IPS DF 6.9 (cell line): ENCODE data around the gene GTF2IRD1.
"Not testable (repeated sequence)": the region's sequence is repeated elsewhere in the genome, so short reads cannot be mapped to it uniquely, and the experiment has no call there.

Experiments used
- DNase-seq: peaks from one replicate; pipeline ENCODE4 v3.0.0-alpha.2; 2013; ENCODE audit warnings: low read depth, low spot score
- H3K27ac ChIP-seq: one replicate; pipeline ENCODE4 v1.5.1; 2013; ENCODE audit warnings: low read length, control low read depth
- H3K27me3 ChIP-seq: 2 replicates; pipeline ENCODE4 v1.6.1; 2013; ENCODE audit warnings: mild to moderate bottlenecking, low read length; ENCODE audit not compliant: control insufficient read depth, insufficient read depth
- H3K36me3 ChIP-seq: 2 replicates; pipeline ENCODE4 v1.6.1; 2013; ENCODE audit warnings: low read length; ENCODE audit not compliant: control insufficient read depth, insufficient read depth
- H3K4me1 ChIP-seq: 2 replicates; pipeline ENCODE4 v1.6.1; 2013; ENCODE audit warnings: low read length; ENCODE audit not compliant: control insufficient read depth, insufficient read depth
- H3K4me3 ChIP-seq: 2 replicates; pipeline ENCODE4 v1.5.1; 2013; ENCODE audit warnings: mild to moderate bottlenecking, low read length
- H3K9me3 ChIP-seq: 2 replicates; pipeline ENCODE4 v1.6.1; 2013; ENCODE audit warnings: low read length, inconsistent platforms; ENCODE audit not compliant: control insufficient read depth, insufficient read depth
- WGBS: extraction: QIAGEN DNeasy Blood & Tissue Kit; methylation state at CpG from one replicate; pipeline ENCODE4 v1.1.7; 2013; ENCODE audit warnings: mixed read lengths, missing lambda C conversion rate; ENCODE audit not compliant: insufficient read length, insufficient coverage; 5-methylcytosine and 5-hydroxymethylcytosine counted together

The GTF2IRD1 gene

GRCh38 chr7:74554178-74554577, 100.5 kb downstream of the GTF2IRD1 start:
- WGBS: no CpG with 5 or more reads among the region's 7 CpGs
- Histone ChIP-seq H3K27ac (no peak overlapping the region), H3K36me3 (peaks cover 14% of the 10 kb centered on the region)

GRCh38 chr7:74560086-74560719, 106.5 kb downstream of the GTF2IRD1 start:
- DNase-seq: no peak
- H3K27me3 ChIP-seq: no peaks in the 10 kb centered on the region
- H3K4me1 ChIP-seq: no peaks in the 10 kb centered on the region
- no peak overlapping the region for H3K27ac ChIP-seq
- WGBS: no CpG with 5 or more reads among the region's 5 CpGs
- no peaks in the 10 kb centered on the region for H3K9me3 ChIP-seq
- H3K36me3 ChIP-seq: peaks cover 17% of the 10 kb centered on the region
- no peak overlapping the region for H3K4me3 ChIP-seq

More at GRCh38 chr7:74554178-74554577, 100.5 kb downstream of the GTF2IRD1 start:
- H3K27me3 ChIP-seq: no peaks in the 10 kb centered on the region
- DNase-seq: no peak
- no peaks in the 10 kb centered on the region for H3K4me1 ChIP-seq
- no peaks in the 10 kb centered on the region for H3K9me3 ChIP-seq
- no peak overlapping the region for H3K4me3 ChIP-seq

- no peaks in the 10 kb centered on the region for H3K4me1 ChIP-seq
- no peaks in the 10 kb centered on the region for H3K27me3 ChIP-seq
- WGBS: no CpG with 5 or more reads among the region's 12 CpGs
- H3K9me3 ChIP-seq: no peaks in the 10 kb centered on the region
- H3K4me3 ChIP-seq: no peak overlapping the region
- no peak for DNase-seq
- H3K27ac ChIP-seq: no peak overlapping the region
- H3K36me3 ChIP-seq: peaks cover 17% of the 10 kb centered on the region
These were observed 108.3 kb downstream of the GTF2IRD1 start for GRCh38 chr7:74561898-74562613.

- not testable (repeated sequence) for H3K4me3 ChIP-seq, DNase-seq, H3K4me1 ChIP-seq, H3K36me3 ChIP-seq, H3K9me3 ChIP-seq, H3K27me3 ChIP-seq, H3K27ac ChIP-seq
- no CpG with 5 or more reads among the region's 6 CpGs for WGBS
These were observed 109.9 kb downstream of the GTF2IRD1 start for GRCh38 chr7:74563639-74564038.

- no peak overlapping the region for H3K27ac ChIP-seq
- DNase-seq: no peak
These were observed 113.6 kb downstream of the GTF2IRD1 start for GRCh38 chr7:74567318-74567668.

GRCh38 chr7:74568658-74569057, 115.0 kb downstream of the GTF2IRD1 start:
- Histone ChIP-seq H3K9me3 (no peaks in the 10 kb centered on the region), H3K4me3 (no peak overlapping the region), H3K4me1 (no peaks in the 10 kb centered on the region), H3K27me3 (no peaks in the 10 kb centered on the region), H3K27ac (no peak overlapping the region), H3K36me3 (no peaks in the 10 kb centered on the region; the same call in 1 of the 2 replicates)
- DNase-seq: no peak
- no CpG with 5 or more reads among the region's 5 CpGs for WGBS

More at GRCh38 chr7:74567318-74567668, 113.6 kb downstream of the GTF2IRD1 start:
- Histone ChIP-seq H3K27me3 (no peaks in the 10 kb centered on the region), H3K9me3 (no peaks in the 10 kb centered on the region), H3K4me1 (no peaks in the 10 kb centered on the region), H3K4me3 (no peak overlapping the region), H3K36me3 (no peaks in the 10 kb centered on the region; the same call in 1 of the 2 replicates)
- WGBS: no CpG with 5 or more reads among the region's 2 CpGs

- no peaks in the 10 kb centered on the region for H3K9me3 ChIP-seq
- DNase-seq: no peak
- no peaks in the 10 kb centered on the region for H3K4me1 ChIP-seq
- H3K27me3 ChIP-seq: no peaks in the 10 kb centered on the region
- H3K4me3 ChIP-seq: no peak overlapping the region
- no peaks in the 10 kb centered on the region; the same call in 1 of the 2 replicates for H3K36me3 ChIP-seq
- H3K27ac ChIP-seq: no peak overlapping the region
- no CpG with 5 or more reads among the region's 14 CpGs for WGBS
These were observed 115.9 kb downstream of the GTF2IRD1 start for GRCh38 chr7:74569501-74570075.

- H3K27ac ChIP-seq: no peak overlapping the region
These were observed 116.9 kb downstream of the GTF2IRD1 start for GRCh38 chr7:74570533-74571156.

GRCh38 chr7:74572301-74572979, 118.7 kb downstream of the GTF2IRD1 start:
- no peak overlapping the region for H3K27ac ChIP-seq
- no peak for DNase-seq
- WGBS: no CpG with 5 or more reads among the region's 10 CpGs
- H3K27me3 ChIP-seq: no peaks in the 10 kb centered on the region
- no peak overlapping the region for H3K4me3 ChIP-seq
- no peaks in the 10 kb centered on the region for H3K4me1 ChIP-seq
- H3K9me3 ChIP-seq: no peaks in the 10 kb centered on the region
- no peaks in the 10 kb centered on the region for H3K36me3 ChIP-seq

More at GRCh38 chr7:74570533-74571156, 116.9 kb downstream of the GTF2IRD1 start:
- no CpG with 5 or more reads among the region's 13 CpGs for WGBS
- no peaks in the 10 kb centered on the region for H3K4me1 ChIP-seq
- no peaks in the 10 kb centered on the region for H3K9me3 ChIP-seq
- no peak overlapping the region for H3K4me3 ChIP-seq
- no peak for DNase-seq
- no peaks in the 10 kb centered on the region; the same call in 1 of the 2 replicates for H3K36me3 ChIP-seq
- no peaks in the 10 kb centered on the region for H3K27me3 ChIP-seq

- Histone ChIP-seq H3K4me3 (no peak overlapping the region), H3K4me1 (no peaks in the 10 kb centered on the region), H3K27me3 (no peaks in the 10 kb centered on the region), H3K27ac (no peak overlapping the region), H3K9me3 (no peaks in the 10 kb centered on the region), H3K36me3 (no peaks in the 10 kb centered on the region)
- WGBS: no CpG with 5 or more reads among the region's 8 CpGs
- no peak for DNase-seq
These were observed 119.8 kb downstream of the GTF2IRD1 start for GRCh38 chr7:74573512-74573911.
